Fibroblast of pulmonary artery (primary cell): ENCODE results near the gene ATP13A1.
"Not testable (repeated sequence)": the region's sequence is repeated elsewhere in the genome, so short reads cannot be mapped to it uniquely, and the experiment has no call there.

ENCODE experiments used
- DNase-seq: peaks from one replicate; pipeline ENCODE4 v3.0.0-alpha.2; 2010; ENCODE audit warnings: low read depth
- H3K4me3 ChIP-seq: replicated peaks from 2 replicates; pipeline ENCODE4 v1.5.1; 2011; ENCODE audit warnings: low read depth, mild to moderate bottlenecking, control low read depth, low read length, moderate library complexity
- TF ChIP-seq, protein P1 (sequence below): IDR thresholded peaks from 2 replicates; pipeline ENCODE4 v1.5.1; 2011; ENCODE audit warnings: mild to moderate bottlenecking, control low read depth, low read length, inconsistent platforms; ENCODE audit errors: missing control alignments

The ATP13A1 gene

DNA sequence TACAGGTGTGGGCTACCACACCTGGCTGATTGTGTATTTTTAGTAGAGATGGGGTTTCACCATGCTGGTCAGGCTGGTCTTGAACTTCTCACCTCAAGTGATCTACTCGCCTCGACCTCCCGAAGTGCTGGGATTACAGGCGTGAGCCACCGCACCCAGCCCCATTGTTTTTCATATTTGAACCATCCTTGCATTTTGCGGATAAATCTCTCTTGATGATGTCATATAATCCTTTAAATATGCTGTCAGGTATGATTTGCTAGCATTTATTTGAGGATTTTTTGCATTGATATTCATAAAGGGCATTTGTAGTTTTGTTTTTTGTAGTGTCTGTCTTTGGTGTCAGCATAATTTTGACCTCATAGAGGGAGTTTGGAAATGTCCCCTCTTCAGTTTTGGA lies 10.8 kb upstream of the ATP13A1 start:
- TF ChIP-seq, protein P1, sequence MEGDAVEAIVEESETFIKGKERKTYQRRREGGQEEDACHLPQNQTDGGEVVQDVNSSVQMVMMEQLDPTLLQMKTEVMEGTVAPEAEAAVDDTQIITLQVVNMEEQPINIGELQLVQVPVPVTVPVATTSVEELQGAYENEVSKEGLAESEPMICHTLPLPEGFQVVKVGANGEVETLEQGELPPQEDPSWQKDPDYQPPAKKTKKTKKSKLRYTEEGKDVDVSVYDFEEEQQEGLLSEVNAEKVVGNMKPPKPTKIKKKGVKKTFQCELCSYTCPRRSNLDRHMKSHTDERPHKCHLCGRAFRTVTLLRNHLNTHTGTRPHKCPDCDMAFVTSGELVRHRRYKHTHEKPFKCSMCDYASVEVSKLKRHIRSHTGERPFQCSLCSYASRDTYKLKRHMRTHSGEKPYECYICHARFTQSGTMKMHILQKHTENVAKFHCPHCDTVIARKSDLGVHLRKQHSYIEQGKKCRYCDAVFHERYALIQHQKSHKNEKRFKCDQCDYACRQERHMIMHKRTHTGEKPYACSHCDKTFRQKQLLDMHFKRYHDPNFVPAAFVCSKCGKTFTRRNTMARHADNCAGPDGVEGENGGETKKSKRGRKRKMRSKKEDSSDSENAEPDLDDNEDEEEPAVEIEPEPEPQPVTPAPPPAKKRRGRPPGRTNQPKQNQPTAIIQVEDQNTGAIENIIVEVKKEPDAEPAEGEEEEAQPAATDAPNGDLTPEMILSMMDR: no peak
- DNase-seq: no peak
- H3K4me3 ChIP-seq: no peak overlapping the region

DNA sequence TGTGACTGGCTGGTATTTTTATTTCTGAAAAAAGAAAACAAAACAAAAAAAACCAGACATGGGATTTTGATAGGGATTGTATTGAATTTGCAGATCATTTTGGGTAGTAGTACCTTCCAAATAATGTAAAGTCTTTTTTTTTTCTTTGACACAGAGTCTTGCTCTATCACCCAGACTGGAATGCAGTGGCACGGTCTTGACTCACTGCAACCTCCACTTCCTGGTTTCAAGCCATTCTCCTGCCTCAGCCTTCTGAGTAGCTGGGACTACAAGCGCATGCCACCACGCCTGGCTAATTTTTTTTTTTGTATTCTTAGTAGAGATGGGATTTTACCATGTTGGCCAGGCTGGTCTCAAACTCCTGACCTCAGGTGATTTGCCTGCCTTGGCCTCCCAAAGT lies 9.3 kb upstream of the ATP13A1 start:
- H3K4me3 ChIP-seq: no peak overlapping the region
- no peak for DNase-seq
- TF ChIP-seq, protein P1: no peak

DNA sequence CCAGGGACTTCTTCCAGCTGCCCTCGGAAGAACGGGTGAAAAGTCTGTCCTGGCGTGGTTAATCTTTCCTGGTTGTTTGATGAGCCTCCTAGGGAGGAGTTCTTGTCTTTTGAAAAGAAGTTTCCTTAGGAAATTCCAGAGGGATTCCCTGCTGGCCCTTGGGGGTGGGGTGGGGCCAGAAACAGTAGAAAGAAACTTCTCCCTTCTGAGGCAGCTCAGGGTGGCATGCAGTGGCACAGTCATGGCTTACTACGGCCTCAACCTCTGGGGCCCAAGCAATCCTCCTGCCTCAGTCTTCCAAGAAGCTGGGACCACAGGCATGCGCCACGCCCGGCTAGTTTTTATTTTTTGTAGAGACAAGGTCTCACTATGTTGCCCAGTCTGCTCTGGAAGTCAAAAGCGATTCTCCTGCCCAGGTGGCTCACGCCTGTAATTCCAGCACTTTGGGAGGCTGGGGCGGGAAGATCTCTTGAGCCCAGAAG lies 6.6 kb upstream of the ATP13A1 start:
- H3K4me3 ChIP-seq: peak overlapping the region; percentile 88
- TF ChIP-seq, protein P1: no peak
- no peak for DNase-seq

DNA sequence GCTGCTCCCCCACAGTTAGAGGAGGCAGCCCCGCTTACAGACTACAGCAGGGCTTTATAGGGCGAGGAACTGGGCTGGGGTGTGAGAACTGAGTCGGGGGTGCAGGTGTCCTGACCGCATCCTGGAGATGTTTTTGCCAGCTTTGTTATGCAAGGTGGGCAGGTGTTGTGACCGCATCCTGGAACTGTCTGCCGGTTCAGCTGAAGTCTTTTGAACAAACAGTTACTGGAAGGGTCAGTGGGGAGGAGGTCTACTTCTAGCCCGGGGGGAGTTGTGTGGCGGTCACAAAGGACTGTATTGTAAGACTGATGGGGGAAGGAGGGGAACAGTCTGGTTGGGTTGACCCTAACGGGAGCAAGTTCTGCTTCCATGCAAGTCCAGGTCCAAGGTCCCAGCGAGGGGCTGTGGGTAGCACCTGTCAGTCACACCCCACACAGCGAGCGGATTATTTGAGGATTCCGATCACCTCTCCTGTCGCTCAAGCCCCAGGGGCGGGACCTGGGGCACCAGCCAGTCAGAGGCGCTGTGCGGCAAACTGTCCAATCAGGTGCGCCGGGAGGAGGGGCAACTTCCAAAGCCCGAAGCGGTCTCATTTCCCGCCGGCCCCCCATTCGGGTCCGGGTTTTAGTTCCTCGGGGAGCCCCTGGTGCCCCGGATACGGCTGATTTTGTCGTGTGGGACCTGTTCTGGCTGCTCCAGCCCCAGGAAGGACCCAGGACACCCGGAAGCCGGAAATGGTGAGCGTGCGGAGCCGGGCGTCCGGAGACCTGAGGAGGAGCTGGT lies 4.9 kb upstream of the ATP13A1 start, which contains the start of gene ZNF101:
Gene ZNF101, plus strand, starts transcription at position 610 of the 783 bp plus-strand sequence. Its CDS starts 125 bp downstream, at position 735.
- H3K4me3 ChIP-seq: peak within 1 kb of the TSS; percentile 88
- TF ChIP-seq, protein P1: no peak
- DNase-seq: peak; percentile 90

DNA sequence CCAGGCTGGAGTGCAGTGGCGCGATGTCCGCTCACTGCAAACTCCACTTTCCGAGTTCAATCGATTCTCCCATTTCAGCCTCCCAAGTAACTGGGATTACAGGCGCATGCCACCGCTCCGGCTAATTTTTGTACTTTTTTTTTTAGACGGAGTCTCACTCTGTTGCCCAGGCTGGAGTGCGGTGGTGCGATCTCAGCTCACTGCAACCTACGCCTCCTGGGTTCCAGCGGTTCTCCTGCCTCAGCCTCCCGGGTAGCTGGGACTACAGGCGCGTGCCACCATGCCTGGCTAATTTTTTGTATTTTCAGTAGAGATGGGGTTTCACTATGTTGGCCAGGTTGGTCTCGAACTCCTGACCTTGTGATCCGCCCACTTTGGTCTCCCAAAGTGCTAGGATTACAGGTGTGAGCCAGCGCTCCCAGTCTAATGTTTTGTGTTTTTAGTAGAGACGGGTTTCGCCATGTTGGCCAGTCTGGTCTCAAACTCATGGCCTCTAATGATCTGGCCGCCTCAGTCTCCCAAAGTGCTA lies 2.0 kb upstream of the ATP13A1 start:
- not testable (repeated sequence) for H3K4me3 ChIP-seq, DNase-seq

DNA sequence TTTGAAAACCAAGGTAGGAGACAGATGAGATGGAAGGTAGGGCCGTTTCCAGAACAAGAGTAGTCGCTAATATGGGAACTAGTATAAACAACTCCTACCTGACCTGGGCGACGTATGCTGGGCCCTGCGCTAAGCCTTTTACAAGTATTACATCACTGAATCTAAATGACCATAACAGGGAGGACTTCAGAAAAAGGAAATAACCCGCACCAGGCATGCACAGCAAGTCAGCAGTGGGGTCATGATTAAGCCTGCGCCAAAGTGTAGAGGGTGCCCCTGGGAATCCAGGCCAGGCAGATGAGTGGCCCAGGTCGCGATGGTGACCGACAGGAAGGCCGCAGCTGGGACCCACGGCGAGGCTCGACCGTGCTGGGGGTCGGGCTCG lies 613 bp downstream of the ATP13A1 start:
- peak overlapping the region; percentile 84 for H3K4me3 ChIP-seq
- TF ChIP-seq, protein P1: no peak
- no peak for DNase-seq

DNA sequence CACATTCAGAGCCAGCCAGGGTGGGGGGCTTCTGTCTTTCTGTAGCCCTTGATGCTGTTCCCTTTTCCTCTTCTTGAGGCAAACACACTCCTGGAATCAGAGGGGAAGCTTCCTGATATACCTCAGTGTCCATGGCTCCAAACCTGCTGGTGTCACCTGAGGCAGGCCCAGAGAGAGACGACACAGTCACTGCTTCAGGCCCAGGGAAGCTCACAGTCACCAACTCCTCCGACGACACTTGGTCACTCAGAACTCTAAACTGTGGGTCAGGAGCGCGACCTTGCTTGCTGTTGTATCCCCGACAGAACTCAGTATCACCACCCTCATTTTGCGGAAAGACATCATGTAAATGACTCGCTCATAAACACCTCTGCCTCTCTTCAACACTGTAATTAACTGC lies 1.1 kb downstream of the ATP13A1 start:
- H3K4me3 ChIP-seq: peak overlapping the region; percentile 84
- DNase-seq: no peak
- TF ChIP-seq, protein P1: no peak
